NCI-H460 (cell line): ENCODE measurements around the gene BMERB1. TPM values are rescaled to one million over a fixed set of nuclear protein-coding genes. Genes with fewer than 3 reads are reported as not detected.
A peak's percentile ranks its signal among the peaks of the same experiment; 100 is the strongest.
"Not testable (repeated sequence)": the region's sequence is repeated elsewhere in the genome, so short reads cannot be mapped to it uniquely, and the experiment has no call there.

Source experiments
- DNase-seq: peaks from one replicate; pipeline ENCODE4 v3.0.0-alpha.2; 2016; ENCODE audit warnings: low read depth; ENCODE audit errors: extremely low read depth
- total RNA-seq: library from RNA; depleted of rRNA; stranded (reverse); fragments of >200 nt; shearing (Covaris generic); gene quantifications from 2 replicates; pipeline ENCODE4 v1.2.3, GENCODE V29; 2014

BMERB1 gene
- total RNA-seq, 1 experiment from 2014 or later: 35.8 TPM

GRCh38 chr16:15459791-15460190 lies 25.4 kb downstream of the BMERB1 start:
- DNase-seq: no peak

- no peak for DNase-seq
Observed at GRCh38 chr16:15460601-15461000, 26.2 kb downstream of the BMERB1 start.

GRCh38 chr16:15461376-15461775 lies 27.0 kb downstream of the BMERB1 start:
- DNase-seq: no peak

GRCh38 chr16:15464401-15465186 lies 30.2 kb downstream of the BMERB1 start:
- DNase-seq: no peak

GRCh38 chr16:15466131-15466530 lies 31.7 kb downstream of the BMERB1 start:
- DNase-seq: no peak

GRCh38 chr16:15466886-15467781 lies 32.7 kb downstream of the BMERB1 start:
- no peak for DNase-seq

- DNase-seq: not testable (repeated sequence)
Observed at GRCh38 chr16:15476971-15477370, 42.6 kb downstream of the BMERB1 start.

- no peak for DNase-seq
Observed at GRCh38 chr16:15477802-15478201, 43.4 kb downstream of the BMERB1 start.

GRCh38 chr16:15482068-15482747 lies 47.8 kb downstream of the BMERB1 start:
- peak; percentile 74 for DNase-seq

- DNase-seq: no peak
Observed at GRCh38 chr16:15482748-15483298, 48.4 kb downstream of the BMERB1 start.

- no peak for DNase-seq
Observed at GRCh38 chr16:15483857-15484256, 49.5 kb downstream of the BMERB1 start.

- DNase-seq: no peak
Observed at GRCh38 chr16:15484662-15485061, 50.3 kb downstream of the BMERB1 start.

- no peak for DNase-seq
Observed at GRCh38 chr16:15485175-15485574, 50.8 kb downstream of the BMERB1 start.

- DNase-seq: no peak
Observed at GRCh38 chr16:15486661-15487060, 52.3 kb downstream of the BMERB1 start.

GRCh38 chr16:15487336-15488284 lies 53.2 kb downstream of the BMERB1 start:
- DNase-seq: no peak

- no peak for DNase-seq
Observed at GRCh38 chr16:15489016-15489415, 54.6 kb downstream of the BMERB1 start.

- no peak for DNase-seq
Observed at GRCh38 chr16:15490123-15490711, 55.8 kb downstream of the BMERB1 start.

GRCh38 chr16:15491411-15491810 lies 57.0 kb downstream of the BMERB1 start:
- no peak for DNase-seq

GRCh38 chr16:15492091-15492740 lies 57.8 kb downstream of the BMERB1 start:
- DNase-seq: no peak
